HuH-7.5 (cell line): Measurements from ENCODE around the gene ING3.

Experiments used
- DNase-seq: peaks from one replicate; pipeline ENCODE4 v3.0.0; 2011; ENCODE audit warnings: low spot score

The ING3 gene

DNA sequence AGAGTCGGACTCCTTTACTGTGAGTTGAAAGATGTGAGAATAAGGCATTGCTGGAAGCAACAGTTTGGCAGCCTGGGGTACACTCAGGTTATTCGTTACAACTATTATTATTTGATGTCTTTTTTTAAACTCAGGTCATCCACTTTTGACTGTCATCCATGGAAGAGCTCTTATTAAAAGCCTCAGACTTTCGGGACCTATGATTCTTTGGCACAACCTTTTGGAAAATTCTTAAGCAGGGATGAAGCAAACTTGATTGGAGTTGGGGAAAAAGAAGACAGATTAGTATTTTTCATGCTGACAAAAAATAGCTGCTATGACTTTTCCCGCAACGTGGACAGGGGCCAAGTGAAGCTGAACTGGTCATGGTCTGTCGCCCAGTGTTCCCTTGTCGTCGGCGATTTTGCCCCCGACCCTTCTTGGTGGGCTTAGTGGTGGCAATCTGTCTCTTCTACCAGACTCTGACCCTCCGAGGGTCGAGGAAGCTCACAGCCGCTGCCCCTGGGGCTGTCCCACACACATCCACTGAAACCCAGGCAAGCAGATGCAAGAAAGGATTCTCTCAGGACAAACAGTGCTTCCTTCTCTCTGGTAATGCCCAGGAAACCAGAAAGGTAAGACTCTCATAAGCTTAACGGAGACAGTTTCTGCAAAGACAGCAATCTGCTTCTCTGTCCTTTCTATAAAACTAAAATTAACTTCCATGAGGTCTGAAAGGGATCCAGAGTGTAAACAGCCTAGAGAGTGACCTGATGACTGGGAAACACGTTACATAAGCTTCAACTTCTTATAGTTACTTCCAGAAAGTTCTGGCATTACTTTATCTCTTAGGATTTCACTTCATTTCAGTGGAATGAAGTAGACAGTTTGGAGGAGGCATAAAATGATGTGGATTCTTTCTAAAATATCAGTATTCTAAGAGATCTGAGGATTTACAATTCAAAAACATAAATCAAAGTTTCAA lies 39.0 kb downstream of the ING3 start:
- no peak for DNase-seq

- DNase-seq, result no peak
These were observed 40.0 kb downstream of the ING3 start for GRCh38 chr7:120990468-120991118.

GRCh38 chr7:120991161-120991560 lies 40.6 kb downstream of the ING3 start:
- no peak for DNase-seq

DNA sequence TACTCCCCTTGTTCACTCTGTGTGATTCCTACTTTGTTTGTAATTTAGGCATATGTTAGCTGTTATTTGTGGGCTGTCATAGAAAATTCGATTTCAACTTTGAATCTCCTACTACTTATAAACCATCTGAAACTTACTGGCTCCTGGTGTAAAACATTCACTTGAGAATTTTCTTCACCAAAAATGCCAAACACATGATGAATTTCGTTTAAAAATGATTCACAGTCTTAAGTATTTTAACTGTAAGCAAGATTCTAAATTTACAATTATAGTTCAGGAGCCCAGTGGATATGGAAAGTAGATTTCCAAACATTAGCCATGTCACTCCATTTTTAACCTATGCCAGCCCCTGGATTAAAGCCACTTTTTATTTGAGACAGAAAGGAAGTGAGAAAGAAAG lies 41.0 kb downstream of the ING3 start:
- no peak for DNase-seq

DNA sequence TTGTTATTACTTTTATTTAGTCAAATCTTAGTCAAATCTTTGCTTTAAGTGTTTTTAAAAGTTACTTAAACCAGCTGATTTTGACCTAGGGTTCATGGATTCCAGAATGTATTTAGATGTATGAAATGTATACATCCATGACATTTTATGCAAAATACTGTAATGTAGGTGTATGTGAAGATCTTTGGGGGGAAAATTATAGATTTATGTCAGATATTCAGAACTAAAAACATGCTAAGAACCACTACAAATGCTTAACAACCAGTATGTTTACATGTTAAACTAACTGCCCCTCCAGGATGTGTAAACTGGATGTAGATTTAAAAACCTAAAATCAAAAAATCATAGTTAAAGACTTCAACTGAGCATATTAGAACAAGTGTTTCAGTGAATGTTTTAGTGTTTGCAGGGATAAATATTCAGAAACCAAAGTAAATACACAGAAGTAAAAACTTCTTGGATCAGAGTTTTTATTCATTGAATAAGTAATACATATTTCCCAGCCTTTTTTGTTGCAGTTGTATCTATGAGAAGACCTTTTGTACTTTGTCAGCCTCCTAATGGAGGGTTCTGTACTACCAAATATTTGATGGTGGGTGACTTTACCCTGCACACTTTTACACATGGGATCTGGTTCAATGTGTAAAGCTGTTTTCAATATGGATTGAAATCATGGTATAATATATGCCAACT lies 41.8 kb downstream of the ING3 start:
- no peak for DNase-seq

DNA sequence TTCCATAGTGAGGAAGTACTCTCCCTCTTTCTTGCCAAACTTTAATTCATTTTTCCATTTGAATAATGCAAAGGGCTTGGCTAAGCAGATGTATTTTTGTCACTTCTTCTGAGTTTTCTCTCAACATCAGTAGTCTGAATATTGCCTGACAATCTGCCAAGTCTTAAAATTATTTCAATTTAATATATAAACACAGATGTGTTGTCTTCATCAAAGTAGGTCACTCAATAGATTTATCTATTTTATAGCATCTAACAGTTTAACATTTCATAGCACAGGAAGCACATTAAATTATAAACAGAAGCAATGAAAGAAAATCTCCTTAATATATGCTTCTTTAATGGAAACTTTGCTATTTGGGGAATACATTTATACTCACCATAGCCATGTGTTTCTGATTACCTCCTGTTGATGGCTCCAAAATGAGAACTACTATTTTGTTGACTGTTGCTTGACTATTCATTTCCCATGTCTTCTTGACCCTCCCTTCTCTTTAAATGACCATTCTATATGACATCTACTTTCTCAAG lies 42.5 kb downstream of the ING3 start:
- no peak for DNase-seq

DNA sequence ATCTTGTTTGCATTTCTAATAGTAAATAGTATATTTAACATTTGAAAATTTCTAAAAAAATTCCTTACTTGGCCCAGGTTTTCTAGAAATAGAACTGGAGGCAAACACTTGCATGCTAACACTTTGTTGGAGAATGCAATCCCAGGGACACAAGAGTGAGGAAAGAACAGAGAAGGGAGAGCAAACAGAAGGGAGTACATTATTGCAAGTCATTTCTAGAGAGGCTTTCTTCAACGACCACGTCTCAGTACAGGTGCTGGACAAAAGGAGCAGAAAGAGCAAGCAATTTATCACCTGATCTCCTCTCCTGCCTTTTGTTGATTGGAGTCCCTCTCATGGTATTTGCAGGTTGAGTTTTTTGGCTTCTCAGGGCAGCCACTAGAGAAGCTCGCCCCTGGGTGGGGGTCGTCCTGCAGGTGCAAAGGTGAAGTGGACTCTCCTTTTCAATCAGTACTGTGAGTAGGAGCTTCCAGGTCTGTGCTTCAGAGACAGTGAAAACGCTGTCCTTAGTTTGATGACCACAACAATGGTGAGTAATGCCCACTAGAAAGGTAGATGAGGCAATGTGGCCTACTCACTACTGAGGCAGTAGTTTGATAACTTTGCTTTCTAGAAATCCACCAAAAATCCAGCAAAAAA lies 43.1 kb downstream of the ING3 start:
- DNase-seq, result no peak

DNA sequence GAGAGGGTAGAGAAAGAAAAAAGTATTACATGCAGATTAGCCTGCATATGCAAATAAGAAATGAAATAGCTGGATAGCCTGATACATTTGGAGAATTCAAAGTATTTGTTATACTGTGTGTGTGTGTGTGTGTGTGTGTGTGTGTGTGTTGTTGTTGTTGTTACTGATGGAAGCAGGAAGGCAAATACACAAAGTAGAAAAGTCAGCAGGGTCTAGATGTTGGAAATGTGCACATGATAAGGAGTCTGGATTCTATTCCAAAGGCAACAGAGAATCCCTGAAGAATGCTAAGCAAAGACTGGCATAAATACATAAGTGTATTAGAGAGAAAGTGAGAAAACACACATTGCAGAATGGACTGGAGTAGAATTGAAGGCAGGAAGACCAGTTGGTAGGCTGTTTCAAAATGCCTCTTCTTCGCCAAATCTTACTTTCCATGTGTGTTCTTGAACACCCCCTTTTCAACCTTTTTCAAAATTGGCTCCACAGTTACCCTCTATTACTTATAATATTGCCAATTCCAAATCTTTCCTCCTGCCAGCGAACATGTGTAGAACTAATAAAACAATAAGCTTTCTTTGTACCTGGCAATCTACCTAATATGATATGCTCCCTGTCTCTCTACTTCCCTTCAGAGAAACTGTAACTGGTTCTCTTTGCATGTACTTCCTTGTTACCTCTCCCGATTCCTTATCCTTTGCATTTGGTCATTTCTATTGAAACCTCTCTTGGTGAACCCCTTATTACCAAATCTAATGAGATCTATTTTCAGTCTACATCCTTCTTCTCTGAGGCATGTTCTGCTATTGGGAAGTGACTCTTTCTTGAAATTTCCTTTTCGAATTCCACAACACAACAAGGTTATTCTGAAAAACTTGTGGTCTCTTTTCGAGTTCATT lies 44.2 kb downstream of the ING3 start:
- DNase-seq, result no peak

DNA sequence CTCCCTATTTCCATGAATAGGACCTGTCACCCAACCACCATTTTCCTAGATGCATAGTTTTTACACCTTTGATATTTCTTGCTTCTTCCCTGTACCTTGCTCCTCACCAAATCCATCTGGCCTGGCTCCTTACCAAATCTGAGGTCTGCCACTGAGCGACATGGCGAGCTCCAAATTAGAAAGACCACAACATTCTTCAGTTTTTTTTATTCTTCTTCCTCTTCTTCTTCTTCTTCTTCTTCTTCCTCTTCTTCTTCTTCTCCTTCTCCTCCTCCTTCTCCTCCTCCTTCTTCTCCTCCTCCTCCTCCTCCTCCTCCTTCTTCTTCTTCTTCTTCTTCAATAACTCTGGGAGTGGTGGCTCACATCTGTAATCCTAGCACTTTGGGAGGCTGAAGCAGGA lies 45.1 kb downstream of the ING3 start:
- no peak for DNase-seq

DNA sequence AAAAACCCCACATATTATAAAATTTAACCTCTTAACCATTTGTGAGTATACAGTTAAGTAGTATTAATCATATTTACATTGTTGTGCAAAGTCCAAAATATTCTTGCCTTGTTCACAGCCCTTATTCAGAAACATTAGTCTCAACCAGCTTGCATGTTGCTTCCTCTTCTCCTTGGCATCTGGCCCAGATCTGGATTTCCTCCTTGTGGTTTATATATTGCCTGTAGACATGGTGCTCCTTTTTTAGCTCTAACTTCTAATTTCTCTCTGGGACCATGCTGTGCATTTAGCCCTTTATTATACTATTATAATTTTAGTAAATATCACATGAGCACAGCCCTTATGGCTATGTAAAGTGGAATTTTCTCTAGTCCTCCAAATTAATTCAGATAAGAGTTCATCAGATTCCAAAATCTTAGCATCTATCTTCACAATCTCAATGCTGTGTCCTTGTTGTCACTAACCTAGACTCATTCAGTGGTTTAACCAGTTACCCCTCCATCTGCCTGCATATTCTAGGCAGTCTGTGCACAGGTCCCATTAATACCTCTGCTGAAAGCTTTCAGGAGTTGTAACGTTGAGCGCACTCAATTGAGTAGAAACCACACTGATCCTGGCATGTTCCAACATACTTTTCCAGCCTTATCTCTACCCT lies 45.9 kb downstream of the ING3 start:
- no peak for DNase-seq

DNA sequence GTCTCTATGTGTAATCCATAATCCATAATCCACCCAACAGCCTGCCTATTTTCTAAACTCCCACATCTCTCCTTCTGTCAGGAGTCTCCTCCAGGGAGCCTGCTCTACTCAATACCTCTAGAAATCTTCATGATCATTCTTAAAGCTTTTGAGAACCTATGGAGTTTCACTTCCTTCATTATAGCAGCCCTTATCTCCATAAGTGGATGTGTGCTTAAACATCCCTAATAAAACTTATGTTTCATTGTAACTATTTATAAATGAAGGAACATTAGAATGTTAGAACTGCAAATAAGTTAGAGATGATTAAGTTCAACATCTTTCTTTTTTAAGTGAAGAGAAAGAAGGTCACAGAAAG lies 46.4 kb downstream of the ING3 start:
- DNase-seq, result no peak

DNA sequence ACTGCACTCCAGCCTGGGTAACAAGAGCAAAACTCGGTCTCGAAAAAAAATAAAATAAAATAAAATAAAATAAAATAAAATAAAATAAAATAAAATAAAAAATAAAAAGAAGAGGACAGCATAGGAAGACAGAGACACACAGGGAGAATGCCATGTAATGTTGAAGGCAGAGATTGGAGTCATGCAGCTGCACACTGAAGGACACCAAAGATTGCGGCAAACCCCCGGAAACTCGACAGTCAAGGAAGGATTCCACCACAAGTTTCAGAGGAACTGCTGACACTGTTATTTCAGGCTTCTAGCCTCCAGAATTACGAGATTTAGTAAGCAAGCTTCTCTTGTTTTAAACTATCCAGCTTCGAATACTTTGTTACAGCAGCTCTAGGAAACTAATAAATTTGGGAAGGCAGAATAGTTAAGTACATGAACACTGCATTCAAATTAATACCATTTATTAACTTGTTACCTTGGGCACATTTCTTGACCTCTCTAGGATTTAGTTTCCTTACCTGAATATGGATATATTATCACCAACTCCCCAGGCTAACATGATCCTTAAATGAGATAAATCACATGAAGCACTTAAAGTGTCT lies 47.4 kb downstream of the ING3 start:
- no peak for DNase-seq

GRCh38 chr7:120998520-120998919 lies 47.9 kb downstream of the ING3 start:
- DNase-seq, result no peak

GRCh38 chr7:120998996-120999565 lies 48.5 kb downstream of the ING3 start:
- no peak for DNase-seq

DNA sequence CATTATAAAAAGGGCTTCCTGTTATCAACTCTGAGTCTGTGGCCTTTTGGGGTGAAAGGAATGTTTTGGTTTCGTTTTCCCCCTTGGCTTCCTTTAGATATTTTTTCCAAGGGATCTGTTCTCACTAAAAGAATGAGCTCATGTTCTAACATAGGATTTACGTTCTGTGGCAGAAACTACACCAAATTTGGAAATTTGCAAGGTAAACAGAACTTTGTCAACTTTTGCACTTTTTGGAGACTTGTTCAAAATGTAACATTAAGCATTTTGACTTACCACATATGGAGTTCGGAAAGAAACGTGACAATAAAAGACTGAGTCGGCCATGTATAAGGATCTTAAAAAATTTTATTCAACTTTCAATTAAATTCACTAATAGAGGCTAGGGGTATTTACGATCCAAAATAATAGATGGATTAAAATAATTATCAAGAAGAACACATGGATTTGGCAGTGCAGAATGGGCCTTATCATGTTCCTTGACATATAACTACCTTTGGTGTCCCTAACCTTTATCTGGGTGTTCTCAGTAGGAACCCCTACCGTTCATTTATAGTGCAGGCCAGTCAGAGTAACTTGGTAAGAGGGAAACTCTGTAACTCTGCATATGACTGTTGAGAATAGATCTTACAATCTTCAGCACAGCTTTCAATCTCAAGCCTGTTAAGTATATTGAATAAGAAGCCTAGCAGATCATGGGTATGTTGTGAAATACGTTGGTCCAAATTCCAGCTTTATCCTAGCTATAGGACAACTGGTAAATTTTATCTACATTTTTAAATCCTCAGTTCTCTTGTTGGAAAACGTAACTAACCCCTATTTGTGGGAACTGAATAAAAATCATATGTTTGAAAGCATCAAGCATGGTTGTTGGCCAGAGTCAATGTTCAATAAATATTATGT lies 49.8 kb downstream of the ING3 start:
- DNase-seq, result no peak

DNA sequence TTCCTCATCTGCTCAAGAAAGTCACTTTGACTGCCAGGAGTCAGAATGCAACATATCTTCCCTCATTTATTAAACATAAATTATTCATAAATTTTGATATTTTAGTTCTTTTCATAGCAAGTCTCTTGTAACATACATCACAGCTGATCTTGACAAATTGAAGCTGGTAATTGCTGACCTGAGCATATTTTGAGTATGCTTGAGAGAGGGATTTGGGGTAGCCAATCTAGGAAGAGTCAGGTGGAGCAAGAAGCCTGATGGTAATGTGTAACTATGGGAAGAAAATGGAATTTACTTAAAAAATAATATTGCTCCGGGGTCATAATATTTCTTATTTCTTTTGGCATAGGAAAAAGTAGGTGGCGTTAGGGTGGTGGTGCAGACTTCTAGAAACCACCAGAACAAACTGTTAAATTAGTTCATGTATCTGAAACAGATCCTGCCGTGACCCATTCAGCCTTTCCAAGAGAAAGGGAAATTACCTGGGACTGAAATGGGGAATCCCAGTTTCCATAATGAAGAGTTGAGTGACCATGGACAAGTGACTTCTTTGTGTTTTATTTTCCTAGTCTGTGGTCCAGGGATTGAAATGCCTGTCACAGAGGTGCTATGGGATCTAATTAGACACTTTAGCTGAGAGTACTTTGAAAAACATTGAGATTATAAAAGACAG lies 50.8 kb downstream of the ING3 start:
- DNase-seq, result no peak

DNA sequence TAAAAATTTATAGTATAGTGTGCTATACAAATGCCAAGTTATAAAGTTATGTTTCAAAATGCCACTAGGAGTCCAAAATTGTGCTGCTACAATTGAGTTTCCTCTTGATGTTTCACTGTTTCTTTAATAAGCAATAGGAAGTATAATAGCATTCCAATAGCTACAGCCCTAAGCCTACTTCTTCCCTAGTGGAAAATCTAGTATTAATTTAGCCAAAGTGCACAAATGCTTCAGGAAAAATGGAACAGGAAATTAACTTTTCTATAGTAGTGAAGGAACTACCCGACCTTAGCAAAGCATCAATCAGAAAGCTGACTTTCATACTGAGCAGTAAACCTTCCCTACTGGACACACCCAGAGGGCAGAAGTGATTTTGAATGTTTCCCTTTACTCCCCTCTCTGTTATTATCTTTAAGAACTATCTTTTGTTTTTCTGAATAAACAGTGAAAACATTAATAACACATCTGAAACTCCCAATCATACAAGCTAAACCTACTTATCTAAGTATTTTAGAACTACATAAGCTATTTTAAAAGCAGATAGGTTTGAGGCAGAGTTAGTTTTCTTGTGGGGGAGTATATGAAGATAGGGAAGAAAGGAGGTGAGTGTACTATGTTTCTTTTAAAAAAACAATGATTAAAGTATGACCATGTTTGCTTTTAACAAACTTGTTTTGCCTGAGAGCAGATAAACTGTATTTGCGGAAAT lies 51.6 kb downstream of the ING3 start:
- no peak for DNase-seq
